PFSK-1 (cell line): ENCODE measurements around the gene DST.

Experiments used
- POLR2AphosphoS5 ChIP-seq: IDR thresholded peaks from 2 replicates; pipeline ENCODE4 v1.6.1; 2012; ENCODE audit warnings: low read depth, mild to moderate bottlenecking, control low read depth, low read length, moderate library complexity
- TF ChIP-seq, protein P1 (sequence below), 2 experiments: IDR thresholded peaks; 2 replicates each; pipeline versions ENCODE4 v1.6.1 to v1.8.0; 2011 to 2012; ENCODE audit warnings: low read depth in 2 of 2, low read length in 2 of 2, control low read depth in 1 of 2, inconsistent platforms in 1 of 2, mild to moderate bottlenecking in 1 of 2, moderate library complexity in 1 of 2; ENCODE audit not compliant: insufficient read depth in 1 of 2

DNA sequence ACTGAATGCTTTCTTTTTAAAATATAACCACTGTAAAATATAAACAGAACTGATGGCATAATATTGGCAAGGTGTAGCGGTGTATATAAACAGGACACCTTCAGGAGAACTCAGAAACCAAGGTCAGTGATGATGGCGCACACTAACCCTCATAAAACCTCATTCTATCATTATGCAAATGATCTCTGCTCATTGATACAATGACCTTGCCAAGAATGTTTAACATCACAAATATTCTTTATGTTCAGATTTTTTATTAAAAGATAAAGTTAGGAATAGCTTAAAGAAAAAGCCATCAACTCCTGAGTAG lies 48.6 kb upstream of the DST start:
- no peak for TF ChIP-seq POLR2AphosphoS5
- TF ChIP-seq, protein P1, sequence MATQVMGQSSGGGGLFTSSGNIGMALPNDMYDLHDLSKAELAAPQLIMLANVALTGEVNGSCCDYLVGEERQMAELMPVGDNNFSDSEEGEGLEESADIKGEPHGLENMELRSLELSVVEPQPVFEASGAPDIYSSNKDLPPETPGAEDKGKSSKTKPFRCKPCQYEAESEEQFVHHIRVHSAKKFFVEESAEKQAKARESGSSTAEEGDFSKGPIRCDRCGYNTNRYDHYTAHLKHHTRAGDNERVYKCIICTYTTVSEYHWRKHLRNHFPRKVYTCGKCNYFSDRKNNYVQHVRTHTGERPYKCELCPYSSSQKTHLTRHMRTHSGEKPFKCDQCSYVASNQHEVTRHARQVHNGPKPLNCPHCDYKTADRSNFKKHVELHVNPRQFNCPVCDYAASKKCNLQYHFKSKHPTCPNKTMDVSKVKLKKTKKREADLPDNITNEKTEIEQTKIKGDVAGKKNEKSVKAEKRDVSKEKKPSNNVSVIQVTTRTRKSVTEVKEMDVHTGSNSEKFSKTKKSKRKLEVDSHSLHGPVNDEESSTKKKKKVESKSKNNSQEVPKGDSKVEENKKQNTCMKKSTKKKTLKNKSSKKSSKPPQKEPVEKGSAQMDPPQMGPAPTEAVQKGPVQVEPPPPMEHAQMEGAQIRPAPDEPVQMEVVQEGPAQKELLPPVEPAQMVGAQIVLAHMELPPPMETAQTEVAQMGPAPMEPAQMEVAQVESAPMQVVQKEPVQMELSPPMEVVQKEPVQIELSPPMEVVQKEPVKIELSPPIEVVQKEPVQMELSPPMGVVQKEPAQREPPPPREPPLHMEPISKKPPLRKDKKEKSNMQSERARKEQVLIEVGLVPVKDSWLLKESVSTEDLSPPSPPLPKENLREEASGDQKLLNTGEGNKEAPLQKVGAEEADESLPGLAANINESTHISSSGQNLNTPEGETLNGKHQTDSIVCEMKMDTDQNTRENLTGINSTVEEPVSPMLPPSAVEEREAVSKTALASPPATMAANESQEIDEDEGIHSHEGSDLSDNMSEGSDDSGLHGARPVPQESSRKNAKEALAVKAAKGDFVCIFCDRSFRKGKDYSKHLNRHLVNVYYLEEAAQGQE (IDR thresholded peaks at IDR 0.05; ENCODE audit: insufficient read depth in 1 of 2, low read depth in 2 of 2, low read length in 2 of 2): no peak
